GM12878 (cell line): ENCODE measurements around the gene ACTN2. TPM values are rescaled to one million over a fixed set of nuclear protein-coding genes. Genes with fewer than 3 reads are reported as not detected.

ENCODE experiments used
- ATAC-seq: fragments of 200-7000 bp; cut with Tn5 transposase; 3 replicates; pipeline ENCODE4 v1.9.1; 2020; ENCODE audit warnings: mild to moderate bottlenecking, moderate library complexity
- BruUV-seq: library from RNA; stranded (reverse); fragments of 400-500 nt; replicated peaks from 2 replicates; lab custom pipeline; 2021; lab: Mats Ljungman, UMichigan
- CTCF ChIA-PET: fragments of 300-600 bp; sonication (Branson Sonifier 250); formaldehyde crosslinking; extraction: SDS; loops from one replicate; lab custom pipeline; 2021; ENCODE audit warnings: inconsistent platforms; lab: Yijun Ruan, JAX
- POLR2A ChIA-PET: fragments of 350-600 bp; formaldehyde crosslinking; extraction: SDS; loops from one replicate; lab custom pipeline; 2021; ENCODE audit warnings: inconsistent platforms; lab: Charles Lee
- RAD21 ChIA-PET: fragments of 300-600 bp; sonication (Branson Sonifier 250); formaldehyde crosslinking; loops from one replicate; lab custom pipeline; 2023; ENCODE audit warnings: antibody characterized with exemption; ENCODE audit not compliant: unreplicated experiment; lab: Charles Lee
- SMC1A ChIA-PET: fragments of 300-600 bp; sonication (Branson Sonifier 250); formaldehyde crosslinking; loops from one replicate; lab custom pipeline; 2023; ENCODE audit not compliant: unreplicated experiment, uncharacterized antibody; lab: Charles Lee
- DNase-seq: peaks from one replicate; pipeline ENCODE4 v3.0.0-alpha.2; 2011; ENCODE audit warnings: low read depth, low spot score
- FAIRE-seq: peaks from 3 replicates; lab custom pipeline; 2011; peaks lifted over from hg19 to GRCh38; lab: Jason Lieb, UNC
- H2AFZ ChIP-seq: 2 replicates; pipeline ENCODE4 v1.6.0; 2011; ENCODE audit warnings: low read depth, low read length, control low read depth; ENCODE audit not compliant: control insufficient read depth
- H3K27ac ChIP-seq: 2 replicates; pipeline ENCODE4 v1.5.1; 2011; ENCODE audit warnings: control low read depth; ENCODE audit not compliant: control insufficient read depth, insufficient read depth
- H3K27me3 ChIP-seq, 2 experiments: replicated peaks in 1 of 2; 2 replicates each; pipeline versions ENCODE4 v1.6.0 to v1.6.1; 2011; ENCODE audit warnings: low read length in 1 of 2; ENCODE audit not compliant: control insufficient read depth in 2 of 2, insufficient read depth in 2 of 2
- H3K36me3 ChIP-seq, 2 experiments: 2 replicates each; pipeline ENCODE4 v1.5.1; 2011; ENCODE audit warnings: low read length in 1 of 2; ENCODE audit not compliant: control insufficient read depth in 2 of 2, insufficient read depth in 2 of 2
- H3K4me1 ChIP-seq: 2 replicates; pipeline ENCODE4 v1.6.1; 2011; ENCODE audit warnings: mild to moderate bottlenecking, low read length, moderate library complexity, mixed read lengths; ENCODE audit not compliant: control insufficient read depth, insufficient read depth
- H3K4me2 ChIP-seq: 2 replicates; pipeline ENCODE4 v1.6.0; 2011; ENCODE audit warnings: control low read depth; ENCODE audit not compliant: control insufficient read depth, insufficient read depth
- H3K4me3 ChIP-seq: fragments of 200-600 bp; sonication (generic); 2 replicates; pipeline ENCODE4 v1.5.1; 2016
- H3K79me2 ChIP-seq: 2 replicates; pipeline ENCODE4 v1.6.0; 2011; ENCODE audit warnings: low read length; ENCODE audit not compliant: control insufficient read depth, insufficient read depth
- H3K9ac ChIP-seq: 2 replicates; pipeline ENCODE4 v1.8.0; 2011; ENCODE audit warnings: low read length, control low read depth, mixed read lengths; ENCODE audit not compliant: control insufficient read depth, insufficient read depth
- H3K9me3 ChIP-seq: replicated peaks from 3 replicates; pipeline ENCODE4 v1.5.1; 2011; ENCODE audit warnings: mild to moderate bottlenecking, low read length; ENCODE audit not compliant: control insufficient read depth, insufficient read depth
- H4K20me1 ChIP-seq: 2 replicates; pipeline ENCODE4 v1.6.0; 2011; ENCODE audit not compliant: control insufficient read depth, insufficient read depth
- CEBPZ ChIP-seq: fragments of 150-350 bp; IDR thresholded peaks from 2 replicates; pipeline ENCODE4 v1.6.1; 2016; ENCODE audit warnings: low read depth, low read length
- CREM ChIP-seq: IDR thresholded peaks from 2 replicates; pipeline ENCODE4 v1.6.1; 2014; ENCODE audit warnings: antibody characterized with exemption, low read depth
- EGR1 ChIP-seq, 2 experiments: IDR thresholded peaks; 1 replicate in 1 of 2; 2 replicates in 1 of 2; pipeline ENCODE4 v1.6.1; 2011 to 2012; ENCODE audit warnings: low read depth in 2 of 2, low read length in 2 of 2, borderline replicate concordance in 1 of 2, mild to moderate bottlenecking in 1 of 2, moderate library complexity in 1 of 2
- ZNF384 ChIP-seq: IDR thresholded peaks from 2 replicates; pipeline ENCODE4 v1.6.1; 2012; ENCODE audit warnings: low read depth, mild to moderate bottlenecking, low read length, improper control_type of control experiment, borderline replicate concordance
- WGBS: methylation state at CpG from one replicate; pipeline ENCODE4 v1.1.6; 2016; ENCODE audit warnings: low lambda C conversion rate; ENCODE audit not compliant: insufficient replicate concordance, insufficient coverage; ENCODE audit errors: missing lambda C conversion rate; 5-methylcytosine and 5-hydroxymethylcytosine counted together
- in situ Hi-C: fragments of 300-500 bp; cut with MboI; formaldehyde crosslinking; loops from 9 replicates; pipeline ENCODE4 v1.14.3; 2018; ENCODE audit warnings: mixed read lengths
- intact Hi-C: fragments of 100-400 bp; cut with micrococcal nuclease; formaldehyde crosslinking; loops from one replicate; pipeline ENCODE4 v1.14.2; 2022; ENCODE audit not compliant: unreplicated experiment
- polyA plus RNA-seq, 11 experiments: library from polyadenylated mRNA; depleted of rRNA in 4 of 11; unstranded in 6 of 11; stranded (reverse) in 5 of 11; fragments of >200 nt; fragmentation: Nextera tagmentation in 4 of 11; fragmentation: Illumina TruSeq in 1 of 11; extraction: Ambion mirVana in 4 of 11; extraction: Trizol in 1 of 11; gene quantifications; 1 replicate in 1 of 11; 2 replicates in 10 of 11; pipeline versions ENCODE4 v1.2.1 to v1.2.3, GENCODE V29; 2011 to 2016; ENCODE audit warnings: inconsistent platforms in 2 of 11, missing spikeins in 2 of 11, low read depth in 1 of 11
- total RNA-seq, 4 experiments: library from RNA; depleted of rRNA in 3 of 4; stranded (reverse); fragments of >200 nt in 3 of 4; fragmentation: Illumina TruSeq in 1 of 4; extraction: Trizol in 1 of 4; gene quantifications; 2 replicates each; pipeline versions ENCODE4 v1.2.1 to v1.2.3, GENCODE V29; 2013 to 2021

ACTN2 gene
- total and polyA plus RNA-seq, 10 of the 15 experiments (the other 5 are each of a cell fraction or from before 2014, with no cell fraction given) = 0.10 TPM; not detected in 9

DNA sequence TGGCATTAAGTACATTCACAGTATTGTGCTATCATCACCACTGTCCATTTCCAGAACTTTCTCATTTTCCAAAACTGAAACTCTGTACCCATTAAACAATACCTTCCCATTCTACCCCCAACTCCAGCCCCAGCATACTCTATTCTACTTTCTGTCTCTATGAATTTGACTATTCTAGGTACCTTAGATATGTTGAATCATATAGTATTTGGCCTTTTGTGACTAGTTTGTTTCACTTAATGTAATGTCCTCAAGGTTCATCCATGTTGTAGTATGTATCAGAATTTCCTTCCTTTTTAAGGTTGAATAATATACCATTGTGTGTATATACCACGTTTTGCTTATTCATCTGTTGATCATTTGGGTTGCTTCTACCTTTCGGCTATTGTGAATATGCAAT lies 120.3 kb downstream of the ACTN2 start (continued):
- TF ChIP-seq CEBPZ = no peak
- TF ChIP-seq CREM = no peak
- no peak for TF ChIP-seq ZNF384
- TF ChIP-seq, all 136 proteins: peak for 0

- Histone ChIP-seq H3K36me3 (peaks cover 6 to 41% of the 10 kb centered on the region in 2 experiments), H3K27me3 (no peaks in the 10 kb centered on the region)
- CTCF ChIA-PET = no interaction called here
- in situ Hi-C loops = no loop called here
- RAD21 ChIA-PET = no interaction called here
- no peak for FAIRE-seq
- no peak for TF ChIP-seq EGR1 (IDR thresholded peaks at IDR 0.05; ENCODE audit: borderline replicate concordance in 1 of 2, low read depth in 2 of 2, low read length in 2 of 2)
- TF ChIP-seq, all 136 proteins: peak for 0
- BruUV-seq = no TSS peak
- no peak overlapping the region for H3K9ac ChIP-seq
- no peaks in the 10 kb centered on the region for H4K20me1 ChIP-seq
- no peak overlapping the region for H3K4me3 ChIP-seq
- WGBS = 100% methylated on average over 2 of the region's 2 CpGs
- no peak overlapping the region for H3K4me2 ChIP-seq
- no peaks in the 10 kb centered on the region for H3K4me1 ChIP-seq
- intact Hi-C loops = no loop called here
- no peak overlapping the region for H3K27ac ChIP-seq
- no peaks in the 10 kb centered on the region for H3K9me3 ChIP-seq
- no peak overlapping the region for H2AFZ ChIP-seq
- SMC1A ChIA-PET = interaction anchor here (0.7 to 1.2 kb wide), 2 partner anchors 26 to 36 kb away, joined by 3 read pairs; no protein-coding TSS in a partner anchor
- no peak for DNase-seq
- POLR2A ChIA-PET = no interaction called here
- H3K79me2 ChIP-seq = peaks cover 4% of the 10 kb centered on the region
- no peak for ATAC-seq
Observed at GRCh38 chr1:236808005-236808404, 121.7 kb downstream of the ACTN2 start.
